ENCODE data around the gene NDUFS5. TPM values are rescaled to one million over a fixed set of nuclear protein-coding genes. Genes with fewer than 3 reads are reported as not detected.

NDUFS5 gene
- total and polyA plus RNA-seq, 2 experiments from 2014 or later = 1,004 to 1,045 TPM

- Histone ChIP-seq H3K4me1 (ENCODE audit: low read depth) (peaks cover 16% of the 10 kb centered on the region), H3K27me3 (peaks cover 19% of the 10 kb centered on the region), H3K4me3 (no peak overlapping the region), H3K27ac (no peak overlapping the region), H3K36me3 (no peaks in the 10 kb centered on the region), H3K9me3 (ENCODE audit: low read depth) (no peaks in the 10 kb centered on the region)
- no peak for DNase-seq (ENCODE audit: low read depth in 1 of 2, low spot score in 1 of 2)
- no peak for TF ChIP-seq CTCF (IDR thresholded peaks at IDR 0.05; ENCODE audit: low read depth, low read length)
Observed at GRCh38 chr1:39082811-39083576, 56.8 kb downstream of the NDUFS5 start.

GRCh38 chr1:39084191-39084590, 58.0 kb downstream of the NDUFS5 start:
- no peaks in the 10 kb centered on the region for H3K9me3 ChIP-seq (ENCODE audit: low read depth)
- no peak overlapping the region for H3K27ac ChIP-seq
- peaks cover 16% of the 10 kb centered on the region for H3K4me1 ChIP-seq (ENCODE audit: low read depth)
- H3K27me3 ChIP-seq = peaks cover 19% of the 10 kb centered on the region
- TF ChIP-seq CTCF (IDR thresholded peaks at IDR 0.05; ENCODE audit: low read depth, low read length) = no peak
- DNase-seq (ENCODE audit: low read depth in 1 of 2, low spot score in 1 of 2) = no peak
- no peak overlapping the region for H3K4me3 ChIP-seq
- no peaks in the 10 kb centered on the region for H3K36me3 ChIP-seq

Other genes with a start within 250 kb of the NDUFS5 start
- gene RRAGC, start 166.6 kb upstream of the NDUFS5 start, total RNA-seq = 3.7 and 5.3 TPM in 2 replicates
- gene RRAGC, start 166.6 kb upstream of the NDUFS5 start, polyA plus RNA-seq = 10.3 and 13.7 TPM in 2 replicates
- gene MYCBP, start 153.0 kb upstream of the NDUFS5 start, total RNA-seq = 8.8 and 22.9 TPM in 2 replicates
- gene MYCBP, start 153.0 kb upstream of the NDUFS5 start, polyA plus RNA-seq = 51.8 and 66.9 TPM in 2 replicates
- not detected in 2 replicates for gene GJA9, start 144.8 kb upstream of the NDUFS5 start, total RNA-seq
- gene GJA9, start 144.8 kb upstream of the NDUFS5 start, polyA plus RNA-seq = not detected in 2 replicates
- not detected in 2 replicates for gene RHBDL2, start 84.5 kb upstream of the NDUFS5 start, total RNA-seq
- gene RHBDL2, start 84.5 kb upstream of the NDUFS5 start, polyA plus RNA-seq = 0.21 TPM in 1 of 2 replicates, not detected in the other
- gene AKIRIN1, start 35.1 kb upstream of the NDUFS5 start, total RNA-seq = 93.6 and 125 TPM in 2 replicates
- gene AKIRIN1, start 35.1 kb upstream of the NDUFS5 start, polyA plus RNA-seq = 124 and 138 TPM in 2 replicates
- gene MACF1, start 178.3 kb downstream of the NDUFS5 start, total RNA-seq = 146 and 261 TPM in 2 replicates
- gene MACF1, start 178.3 kb downstream of the NDUFS5 start, polyA plus RNA-seq = 80.4 and 144 TPM in 2 replicates

All from cardiac muscle cell (in vitro differentiated cells and primary cell).